CMK (cell line): ENCODE measurements around the gene AKIRIN2.
"Not testable (repeated sequence)": the region's sequence is repeated elsewhere in the genome, so short reads cannot be mapped to it uniquely, and the experiment has no call there.

ENCODE experiments used
- DNase-seq: peaks from one replicate; pipeline ENCODE4 v3.0.0-alpha.2; 2010; ENCODE audit warnings: low read depth

Gene AKIRIN2

DNA sequence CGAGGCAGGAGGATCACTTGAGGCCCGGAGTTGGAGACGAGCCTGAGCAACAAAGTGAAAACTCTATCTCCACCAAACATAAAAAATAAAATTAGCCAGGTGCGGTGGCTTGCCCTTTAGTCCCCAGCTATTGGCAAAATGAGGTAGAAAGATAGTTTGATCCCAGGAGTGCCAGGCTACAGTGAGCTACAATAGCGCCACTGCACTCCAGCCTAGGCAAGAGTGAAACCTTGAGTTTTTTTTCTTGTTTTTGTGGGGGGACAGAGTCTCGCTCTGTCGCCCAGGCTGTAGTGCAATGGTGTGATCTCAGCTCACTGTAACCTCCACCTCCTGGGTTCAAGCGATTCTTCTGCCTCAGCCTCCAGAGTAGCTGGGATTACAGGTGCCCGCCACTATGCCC, 14.1 kb downstream of the AKIRIN2 start:
- DNase-seq, result not testable (repeated sequence)

GRCh38 chr6:87687296-87687695, 14.7 kb downstream of the AKIRIN2 start:
- no peak for DNase-seq

- not testable (repeated sequence) for DNase-seq
These were observed 15.3 kb downstream of the AKIRIN2 start for GRCh38 chr6:87686636-87687205.

- no peak for DNase-seq
These were observed 17.0 kb downstream of the AKIRIN2 start for GRCh38 chr6:87684895-87685654.

DNA sequence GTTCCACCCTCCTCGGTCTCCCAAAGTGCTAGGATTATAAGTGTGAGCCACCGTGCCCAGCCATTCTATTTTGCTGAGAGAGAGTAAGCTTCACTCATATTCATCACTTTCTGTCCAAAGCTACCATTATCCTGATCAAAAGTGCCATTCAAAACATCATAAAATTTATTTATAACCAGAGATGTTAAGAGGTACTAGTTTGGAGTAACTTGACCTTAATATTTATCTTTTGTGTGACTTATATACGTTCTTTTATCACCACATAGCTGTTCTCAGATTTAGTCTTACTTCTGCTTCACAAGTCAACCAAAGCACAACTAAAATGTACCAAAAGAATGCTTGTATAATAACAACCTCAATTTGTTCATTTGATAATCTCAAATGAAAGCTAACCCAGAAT, 18.1 kb downstream of the AKIRIN2 start:
- DNase-seq, result no peak

DNA sequence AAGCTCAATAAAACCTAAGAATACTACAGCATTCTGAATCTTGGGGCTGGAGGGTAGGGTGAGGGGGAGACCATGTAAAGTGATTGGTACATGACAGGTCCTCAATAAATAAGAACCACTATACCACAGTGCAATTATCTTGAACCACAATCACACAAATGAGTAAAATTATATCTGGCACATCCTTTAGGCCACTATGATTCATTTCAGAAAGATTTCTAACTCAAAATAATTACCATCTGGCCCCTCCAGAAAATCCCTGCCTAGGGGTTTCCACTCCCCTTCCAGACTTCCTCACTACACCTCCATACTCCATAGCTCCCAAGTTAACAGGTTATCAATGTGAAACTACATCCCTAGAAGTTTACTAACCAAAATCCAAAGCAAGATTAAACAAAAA, 19.7 kb downstream of the AKIRIN2 start:
- DNase-seq, result no peak

DNA sequence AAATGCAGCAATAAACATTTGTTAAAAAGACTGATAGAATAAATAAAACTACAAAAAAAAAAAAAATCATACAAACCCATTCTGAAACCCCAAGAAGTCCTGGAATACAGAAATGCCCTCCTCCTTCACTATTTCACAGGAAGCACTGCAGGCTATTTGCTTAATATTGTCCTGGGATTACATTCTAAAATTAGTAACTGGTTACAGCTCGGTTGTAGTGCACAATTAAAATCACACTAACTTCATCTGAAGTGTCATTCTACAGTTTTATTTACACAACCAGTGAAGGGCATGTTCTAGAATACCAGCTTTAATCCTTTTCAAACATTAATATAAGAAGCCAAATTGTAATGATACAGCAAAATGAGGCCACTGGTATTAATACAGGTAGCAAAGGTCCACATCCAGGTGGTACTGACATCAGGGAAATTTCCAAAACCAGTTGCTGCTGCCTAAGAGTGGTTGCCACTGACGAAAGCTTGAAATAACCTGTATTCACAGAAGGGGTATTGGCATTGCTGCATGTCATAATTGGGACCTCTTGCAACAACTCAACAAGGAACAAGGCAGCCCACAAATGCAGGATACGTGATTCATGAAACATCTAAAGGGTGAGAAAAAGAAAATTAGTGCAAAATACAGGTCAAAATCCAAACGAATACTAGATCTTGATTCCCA, 26.9 kb downstream of the AKIRIN2 start:
- no peak for DNase-seq

DNA sequence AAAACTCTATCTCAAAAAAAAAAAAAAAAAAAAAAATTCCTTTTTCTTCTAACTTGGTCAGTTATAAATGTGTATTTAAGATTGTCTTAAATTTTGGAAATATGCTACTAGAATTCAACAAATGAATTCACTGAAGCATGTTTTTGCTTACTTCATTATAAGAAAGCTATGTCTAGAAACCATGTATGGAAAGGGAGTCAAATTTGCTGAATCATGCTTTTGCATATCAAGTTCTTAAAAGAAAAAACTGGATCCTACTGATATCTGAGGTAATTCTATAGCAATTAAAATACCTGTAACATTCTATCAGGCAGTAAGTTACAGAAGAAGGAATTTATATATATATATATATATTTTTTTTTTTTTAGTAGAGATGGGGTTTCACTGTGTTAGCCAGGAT, 27.7 kb downstream of the AKIRIN2 start:
- no peak for DNase-seq

DNA sequence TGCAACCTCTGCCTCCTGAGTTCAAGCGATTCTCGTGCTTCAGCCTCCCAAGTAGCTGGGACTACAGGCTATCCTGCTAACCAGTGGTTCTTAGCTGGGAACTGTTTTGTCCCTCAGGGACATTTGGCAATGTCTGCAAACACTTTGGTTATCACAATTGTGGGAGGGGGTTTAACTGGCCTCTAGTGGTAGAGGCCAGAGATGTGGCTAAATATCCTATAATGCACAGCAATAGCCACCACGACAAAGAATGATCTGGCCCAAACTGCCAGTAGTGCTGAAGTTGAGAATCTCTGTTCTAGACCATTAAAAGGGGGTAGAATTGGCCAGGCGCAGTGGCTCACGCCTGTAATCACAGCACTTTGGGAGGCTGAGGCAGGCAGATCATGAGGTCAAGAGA, 28.8 kb downstream of the AKIRIN2 start:
- no peak for DNase-seq

DNA sequence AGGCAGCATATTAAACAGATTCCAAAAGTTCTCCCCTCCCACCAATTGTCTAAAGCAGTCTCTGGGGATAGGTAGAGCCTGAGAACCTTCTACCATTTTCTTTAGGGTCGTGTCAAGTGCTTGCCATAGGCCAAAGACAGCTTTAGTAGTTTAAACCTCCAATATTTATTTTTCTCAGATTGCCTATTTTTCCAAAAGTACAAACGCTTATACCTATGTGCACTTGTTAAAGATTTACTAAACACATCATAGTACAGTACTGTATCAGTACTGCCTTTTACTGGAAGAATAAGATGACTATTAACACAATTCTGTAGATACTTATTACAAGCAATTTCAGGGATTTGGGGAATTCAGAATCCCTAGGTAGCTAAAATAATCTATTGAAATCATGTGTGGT, 29.4 kb downstream of the AKIRIN2 start:
- no peak for DNase-seq

- DNase-seq, result no peak
These were observed 30.4 kb downstream of the AKIRIN2 start for GRCh38 chr6:87671555-87672029.

DNA sequence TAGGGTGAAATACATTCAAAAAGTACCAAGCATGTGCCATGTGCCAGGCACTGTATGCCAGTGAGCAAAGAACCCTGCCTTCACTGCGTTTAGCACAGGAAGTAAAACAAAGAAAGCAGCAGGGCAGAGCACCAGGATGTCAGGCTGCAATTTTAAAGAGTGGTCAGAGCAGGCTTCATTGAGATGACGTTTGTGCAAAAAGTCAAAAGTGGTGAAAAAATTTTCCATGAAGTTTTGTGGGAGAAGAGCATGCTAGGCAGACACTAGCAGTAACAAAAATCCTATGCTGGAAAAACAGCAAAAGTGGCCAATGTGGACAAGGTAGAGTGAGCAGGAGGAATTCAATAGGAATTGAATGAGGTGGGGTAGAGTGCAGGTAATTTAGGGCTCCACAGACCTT, 31.3 kb downstream of the AKIRIN2 start:
- DNase-seq, result no peak

- DNase-seq, result no peak
These were observed 33.0 kb downstream of the AKIRIN2 start for GRCh38 chr6:87669051-87669450.

GRCh38 chr6:87668013-87668412, 34.0 kb downstream of the AKIRIN2 start:
- DNase-seq, result no peak

DNA sequence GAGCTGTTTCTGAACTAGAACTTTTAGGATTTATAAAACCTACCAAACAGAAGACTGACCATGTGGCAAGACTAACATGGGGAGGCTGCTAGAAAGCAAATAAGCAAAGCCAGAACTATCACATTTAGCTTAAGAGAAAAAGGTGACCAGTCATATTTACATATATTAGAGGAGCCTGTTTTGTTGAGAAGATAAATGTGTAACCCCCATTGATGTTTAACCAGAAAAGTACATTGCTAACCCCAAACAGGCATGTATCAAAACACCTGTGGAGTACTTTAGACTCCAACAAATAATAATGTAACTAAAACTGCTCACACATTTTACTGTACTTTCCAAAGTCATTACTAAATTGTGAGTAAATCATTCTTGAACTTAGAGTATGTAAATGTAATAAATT, 35.0 kb downstream of the AKIRIN2 start:
- no peak for DNase-seq

GRCh38 chr6:87664921-87665485, 37.0 kb downstream of the AKIRIN2 start:
- no peak for DNase-seq

- no peak for DNase-seq
These were observed 38.6 kb downstream of the AKIRIN2 start for GRCh38 chr6:87663434-87663833.

DNA sequence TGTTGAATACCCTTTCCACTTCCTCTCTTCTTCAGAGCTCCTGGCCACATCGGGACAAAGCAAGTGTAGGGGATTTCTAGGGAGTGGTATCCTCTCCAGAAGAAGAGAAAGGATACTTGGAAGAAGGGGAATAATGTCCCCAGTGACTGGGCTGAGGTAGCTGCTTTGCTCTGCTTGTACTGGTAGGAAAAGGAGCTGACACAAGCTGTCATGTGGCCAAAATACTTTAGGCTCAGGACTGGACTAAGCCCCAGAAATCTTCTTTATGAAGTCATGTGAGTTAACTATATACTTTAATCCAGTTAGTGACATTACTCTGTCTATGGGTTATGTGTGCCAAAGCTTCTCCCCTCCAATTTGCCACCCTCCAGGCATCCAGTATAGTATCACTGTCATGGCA, 40.5 kb downstream of the AKIRIN2 start:
- DNase-seq, result no peak

DNA sequence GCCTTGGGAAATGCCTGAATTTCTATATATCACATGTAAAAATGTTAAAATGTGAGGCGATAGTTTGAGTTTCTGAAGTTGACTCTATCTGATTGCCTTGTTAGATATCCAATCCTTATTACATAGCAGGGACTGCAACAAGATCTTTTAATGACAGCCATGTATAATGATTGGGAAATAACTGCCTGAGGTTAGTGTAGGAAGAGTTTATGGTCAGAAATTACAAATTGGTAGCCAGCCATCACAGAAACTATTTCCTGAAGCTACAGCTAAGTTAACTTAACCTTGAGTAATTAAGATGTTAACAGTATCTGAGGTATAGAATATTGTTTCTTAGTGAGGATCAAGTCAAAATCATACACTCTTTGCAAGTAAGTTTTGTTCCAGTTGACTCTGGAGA, 41.0 kb downstream of the AKIRIN2 start:
- no peak for DNase-seq

GRCh38 chr6:87660226-87660911, 41.7 kb downstream of the AKIRIN2 start:
- DNase-seq, result no peak

GRCh38 chr6:87658516-87658915, 43.5 kb downstream of the AKIRIN2 start:
- DNase-seq, result no peak

- DNase-seq, result peak; percentile 31
These were observed 45.2 kb downstream of the AKIRIN2 start for GRCh38 chr6:87656857-87657256.
